GM19463 (cell line): ENCODE data around the gene FLRT1.

Experiments used
- ATAC-seq: cut with Tn5 transposase; IDR thresholded peaks from one replicate; pipeline ENCODE4 v1.9.1; 2021; ENCODE audit warnings: mild to moderate bottlenecking, moderate library complexity; ENCODE audit not compliant: unreplicated experiment

The FLRT1 gene

DNA sequence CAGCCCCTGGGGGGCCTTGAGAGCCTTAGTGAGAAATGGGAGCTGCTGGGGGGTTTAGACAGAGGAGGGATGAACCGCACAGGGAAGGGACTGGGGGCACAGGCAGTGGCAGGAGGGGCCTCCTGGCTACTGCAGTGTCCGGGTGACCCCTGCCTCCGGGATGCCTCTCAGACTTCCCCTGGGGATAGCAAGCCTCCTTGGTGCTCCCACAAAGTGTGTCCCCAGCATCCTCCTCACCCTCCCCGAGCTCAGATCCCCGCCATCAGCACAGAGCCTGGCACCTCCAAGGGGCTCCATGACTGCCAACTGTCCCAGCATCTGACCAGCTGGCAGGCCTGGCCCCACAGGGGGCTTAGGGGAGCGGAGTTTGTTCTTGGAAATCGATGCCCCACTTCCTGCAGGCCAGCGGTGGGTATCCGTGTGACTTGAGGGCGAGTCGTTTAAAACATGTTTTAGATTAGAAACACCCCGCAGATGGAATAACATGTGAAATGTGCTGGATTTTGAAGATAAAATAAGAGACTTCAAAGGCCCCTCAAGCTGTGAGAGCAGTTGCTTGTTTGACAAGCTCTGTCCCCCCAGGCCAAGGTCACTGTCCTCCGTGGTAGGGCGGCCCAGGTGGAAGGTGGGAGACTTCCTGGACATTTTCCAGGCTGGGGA is 13.5 kb upstream of the FLRT1 start:
- no peak for ATAC-seq

DNA sequence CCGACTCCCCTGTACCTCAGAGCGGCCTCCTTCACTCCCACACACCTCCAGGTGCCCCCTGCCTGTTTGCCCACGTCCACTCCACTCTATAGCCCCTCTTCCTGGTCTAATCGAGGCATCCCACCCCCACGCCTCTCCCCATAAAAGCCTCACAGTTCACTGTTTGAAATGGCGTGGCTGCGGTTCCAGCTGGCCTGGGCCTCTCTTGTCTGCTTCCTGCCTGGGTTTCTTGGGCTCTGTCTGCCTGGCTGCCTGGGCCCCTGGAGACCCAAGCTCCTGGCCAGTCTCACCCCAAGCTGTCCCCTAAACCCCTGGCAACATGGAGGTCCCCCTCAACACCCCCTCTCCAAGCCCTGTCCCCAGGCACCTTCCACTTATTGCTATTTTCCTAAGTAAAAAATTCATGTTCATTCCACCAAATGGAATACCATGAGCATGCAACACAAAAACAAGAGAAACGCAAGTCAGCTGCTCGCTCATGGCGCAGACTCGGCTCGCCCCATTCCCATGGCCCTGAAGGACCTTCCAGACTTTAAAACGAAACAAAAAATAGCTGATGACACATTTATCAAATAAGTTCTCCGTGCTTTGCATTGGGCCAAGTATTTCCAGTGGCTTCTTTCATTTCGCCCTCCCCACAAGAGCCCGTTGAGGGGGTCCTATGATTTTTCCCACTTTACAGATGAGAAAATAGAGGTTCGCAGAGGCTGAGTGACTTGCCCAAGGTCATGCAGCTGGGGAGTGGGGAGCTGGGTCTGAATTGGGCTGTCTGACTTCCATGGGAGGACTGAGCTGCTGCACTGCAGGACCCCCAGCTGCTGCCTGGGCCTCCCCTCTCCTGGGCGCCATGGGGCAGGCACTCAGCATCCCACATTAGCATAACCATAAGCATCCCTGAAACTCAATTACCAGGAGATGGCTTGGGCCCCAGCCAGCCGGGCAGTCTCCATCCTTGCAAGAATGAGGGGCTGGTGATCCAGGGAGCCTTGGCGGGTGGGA is 11.7 kb upstream of the FLRT1 start:
- ATAC-seq: no peak

DNA sequence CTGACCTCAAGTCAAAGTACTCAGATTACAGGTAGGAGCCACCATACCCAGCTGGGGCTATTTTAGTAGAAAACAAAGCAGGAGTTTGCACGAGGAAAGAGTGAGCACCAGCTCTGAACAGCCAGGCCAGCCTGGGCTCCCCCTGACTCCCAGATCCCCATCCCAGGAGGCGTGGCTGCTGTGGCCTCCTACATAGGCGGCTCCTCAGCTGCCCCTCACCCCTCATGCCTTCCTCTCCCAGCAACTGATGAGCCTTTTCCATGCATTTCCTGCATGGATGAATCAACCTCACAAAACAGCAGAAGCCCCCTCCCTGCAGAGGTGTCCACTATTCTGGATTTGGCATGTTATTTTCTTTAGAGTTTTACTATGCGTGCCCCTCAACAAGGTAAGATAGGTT is 10.5 kb upstream of the FLRT1 start:
- ATAC-seq: no peak

DNA sequence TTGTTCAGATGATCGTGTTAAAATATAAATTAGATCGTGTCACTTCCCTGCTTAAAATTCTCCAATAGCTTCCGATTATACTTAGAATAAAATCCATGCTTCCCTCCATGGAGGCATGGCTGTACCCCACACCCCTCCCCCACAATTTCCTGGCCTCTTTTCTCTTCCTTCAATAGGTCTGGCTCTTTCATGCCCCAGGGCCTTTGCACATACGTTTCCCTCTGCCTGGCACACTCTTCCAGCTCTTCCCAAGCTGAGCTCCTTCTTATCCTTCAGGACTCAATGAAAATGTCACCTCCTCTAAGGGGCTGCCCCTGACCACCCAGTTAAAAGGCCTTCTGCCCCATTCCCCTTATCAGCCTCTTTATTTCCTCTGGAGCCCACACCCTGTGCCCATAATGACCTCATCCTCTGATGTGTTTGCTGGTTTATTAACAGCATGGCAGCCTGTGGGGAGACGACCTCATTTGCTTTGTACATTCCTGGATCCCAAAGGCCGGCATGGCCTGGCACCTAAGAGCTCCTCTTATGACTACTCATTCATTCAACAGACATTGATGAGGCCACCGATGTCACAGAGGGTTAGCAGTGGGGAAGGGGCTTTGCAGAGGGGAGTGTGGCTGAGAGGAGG is 9.0 kb upstream of the FLRT1 start:
- no peak for ATAC-seq

DNA sequence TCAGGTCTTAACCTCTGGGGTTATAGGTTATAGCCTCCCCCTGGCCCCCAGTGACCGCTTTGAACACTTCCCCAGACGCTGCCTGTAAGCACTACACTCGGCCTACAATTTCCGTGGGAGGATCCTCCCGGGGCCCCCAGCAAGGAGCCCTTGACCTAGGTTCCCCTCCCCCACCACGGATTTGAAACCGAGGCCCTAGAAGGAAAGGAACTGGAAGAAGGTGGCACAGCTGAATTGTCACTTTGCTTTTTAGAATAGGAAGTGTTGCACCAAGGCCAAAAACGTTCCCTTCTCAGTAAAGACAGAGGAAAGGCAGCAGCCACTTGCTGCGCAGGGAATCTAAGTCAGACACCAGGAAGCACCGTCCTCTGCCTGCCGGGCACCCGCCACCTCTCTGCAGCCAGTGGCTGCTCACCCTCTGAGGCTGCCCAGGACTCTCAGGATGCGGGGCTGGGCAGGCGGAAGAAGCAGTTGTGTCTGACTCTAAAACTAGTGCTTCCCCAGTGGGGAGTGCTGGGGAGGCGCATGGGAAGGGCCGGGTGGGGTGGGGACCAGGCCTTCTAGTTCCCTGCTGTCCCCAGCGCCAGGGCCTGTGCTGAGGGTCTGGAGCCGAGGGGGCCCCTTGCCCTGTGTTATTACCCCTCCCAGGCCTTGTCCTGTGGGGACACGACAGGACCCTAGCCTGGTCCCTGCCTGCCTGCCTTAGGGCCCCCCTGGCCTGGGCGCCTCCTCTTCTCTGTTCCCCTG is 7.9 kb upstream of the FLRT1 start:
- ATAC-seq: no peak

DNA sequence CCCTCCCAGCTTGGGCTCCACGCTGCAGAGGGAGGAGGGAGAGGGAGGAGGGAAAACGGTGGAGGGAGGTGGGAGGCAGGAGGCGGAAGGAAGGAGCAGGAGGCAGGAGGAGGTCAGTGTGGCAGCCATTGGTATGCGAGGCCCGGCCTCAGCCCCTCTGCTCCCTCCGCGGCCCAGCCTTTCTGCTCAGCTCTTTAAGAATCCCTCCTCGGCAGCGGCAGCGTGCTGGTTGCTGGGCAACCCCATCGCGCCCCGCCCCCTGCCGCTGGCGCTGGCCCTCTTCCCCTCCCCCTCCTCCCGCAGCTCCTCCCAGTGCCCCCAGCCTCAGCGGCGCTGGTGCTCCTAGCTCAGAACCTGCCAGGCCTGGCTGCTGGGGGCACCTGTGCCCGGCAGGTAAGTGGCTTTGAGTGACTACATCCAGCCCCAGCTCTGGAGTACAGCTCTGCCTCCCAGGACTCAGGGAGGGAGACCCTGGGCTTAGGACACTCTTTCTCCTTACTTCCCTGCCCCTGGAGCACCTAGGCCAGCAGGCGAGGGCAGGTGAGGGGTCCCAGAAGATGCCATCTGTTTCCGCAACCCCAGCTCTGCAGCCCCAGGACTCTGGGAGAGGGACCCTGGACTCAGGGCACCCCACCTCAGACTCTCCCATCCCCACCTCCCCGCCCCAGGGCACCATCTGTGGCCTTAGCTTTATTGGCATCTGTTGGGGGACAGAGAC is 7.2 kb upstream of the FLRT1 start:
- ATAC-seq: no peak

DNA sequence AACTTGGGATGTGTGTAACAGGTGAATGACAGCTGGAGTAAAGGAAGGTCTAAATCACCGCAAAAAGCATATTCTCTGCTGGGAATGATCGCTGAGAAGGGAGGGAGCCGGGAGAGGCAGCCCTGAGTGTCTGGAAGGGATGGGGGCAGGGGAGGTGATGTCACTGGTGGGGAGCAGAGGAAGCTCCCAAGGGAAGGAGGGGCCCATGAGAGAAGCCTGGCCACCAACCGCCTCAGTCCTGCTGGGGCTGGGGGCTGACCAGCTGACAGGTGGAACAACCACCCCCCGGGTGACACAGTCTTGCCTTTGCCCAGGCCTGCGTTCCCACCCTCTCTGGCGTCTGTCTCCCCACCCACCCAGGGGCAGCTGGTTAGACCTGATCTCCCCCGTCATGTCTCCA is 6.0 kb upstream of the FLRT1 start:
- no peak for ATAC-seq

DNA sequence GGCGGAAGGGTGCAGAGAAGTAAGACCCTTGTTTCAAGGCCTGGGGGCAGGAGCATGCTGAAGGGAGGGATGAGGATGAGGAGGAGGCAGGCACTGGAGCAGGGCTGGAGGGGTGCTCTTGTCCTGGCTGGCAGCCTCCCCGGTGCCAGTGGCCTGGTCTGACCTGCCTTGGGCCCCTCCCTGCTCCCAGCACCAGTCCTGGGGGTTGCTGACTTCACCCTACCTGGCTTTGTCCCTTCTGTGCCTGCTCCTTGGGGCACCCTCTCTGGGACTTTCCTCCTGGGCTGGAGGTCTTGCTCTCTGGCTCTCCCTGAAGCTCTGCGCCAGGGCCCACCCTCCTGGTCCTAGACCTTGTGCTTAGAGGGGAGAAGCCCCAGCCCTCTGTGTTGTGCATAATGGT is 4.7 kb upstream of the FLRT1 start:
- no peak for ATAC-seq

DNA sequence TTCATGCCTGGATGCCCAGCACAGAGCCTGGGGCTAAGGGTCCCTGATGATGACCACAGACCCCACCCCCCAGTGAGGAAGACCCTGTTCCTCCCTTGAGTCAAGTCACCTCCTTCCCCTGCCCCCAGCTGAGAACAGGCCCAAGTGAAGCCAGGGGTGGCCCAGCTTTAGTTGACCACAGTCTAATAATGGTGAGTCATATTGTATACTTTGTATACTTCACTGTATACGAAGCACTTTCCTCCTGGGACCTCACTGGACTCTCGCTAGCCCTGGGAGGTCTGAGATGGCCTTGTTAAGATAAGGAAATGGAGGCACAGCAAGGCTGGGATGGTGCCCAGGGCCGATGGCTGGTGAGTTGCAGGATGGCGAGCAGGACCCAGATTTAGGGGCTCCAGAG is 3.7 kb upstream of the FLRT1 start:
- ATAC-seq: no peak

DNA sequence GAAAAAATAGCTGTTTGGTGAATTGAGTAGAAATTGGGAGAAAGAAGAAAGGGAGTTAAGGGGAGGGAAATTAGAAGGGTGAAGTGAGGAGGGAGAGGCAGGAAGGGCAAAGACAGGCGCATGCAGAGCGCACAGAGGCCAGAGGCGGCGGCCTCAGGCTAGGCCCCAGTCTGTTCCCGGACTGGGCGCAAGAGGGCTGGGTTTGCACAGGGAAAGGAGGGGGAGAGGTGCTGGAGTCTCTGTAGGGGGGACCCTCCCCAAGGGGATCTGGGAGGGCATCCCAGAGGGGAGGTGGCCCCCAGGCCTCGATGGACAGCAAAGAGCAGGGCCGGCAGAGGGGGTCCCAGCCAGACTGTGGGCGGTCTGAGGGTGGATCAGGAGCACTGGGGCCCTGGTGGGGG is 1.3 kb upstream of the FLRT1 start:
- no peak for ATAC-seq

DNA sequence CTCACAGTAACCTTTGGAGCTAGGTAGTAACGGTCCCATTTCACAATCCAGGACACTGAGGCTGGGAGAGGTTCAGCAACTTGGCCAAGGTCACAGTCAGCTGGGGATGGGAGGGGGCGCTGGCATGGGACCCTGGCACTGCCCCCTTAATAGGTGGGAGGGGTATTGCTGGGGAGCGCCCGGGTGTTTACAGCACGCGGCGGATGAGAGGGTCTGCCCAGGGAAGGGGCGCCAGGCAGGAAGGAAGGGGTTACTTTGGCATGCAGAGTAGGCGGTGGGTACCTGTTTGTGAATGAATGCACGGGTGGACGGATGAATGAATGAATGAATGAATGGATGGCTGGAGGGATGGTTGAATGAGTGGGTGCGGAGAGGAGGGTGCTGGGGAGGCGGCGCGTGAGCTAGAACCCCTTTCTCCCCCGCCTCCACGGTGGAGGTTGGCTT is 628 bp upstream of the FLRT1 start:
- ATAC-seq: no peak

DNA sequence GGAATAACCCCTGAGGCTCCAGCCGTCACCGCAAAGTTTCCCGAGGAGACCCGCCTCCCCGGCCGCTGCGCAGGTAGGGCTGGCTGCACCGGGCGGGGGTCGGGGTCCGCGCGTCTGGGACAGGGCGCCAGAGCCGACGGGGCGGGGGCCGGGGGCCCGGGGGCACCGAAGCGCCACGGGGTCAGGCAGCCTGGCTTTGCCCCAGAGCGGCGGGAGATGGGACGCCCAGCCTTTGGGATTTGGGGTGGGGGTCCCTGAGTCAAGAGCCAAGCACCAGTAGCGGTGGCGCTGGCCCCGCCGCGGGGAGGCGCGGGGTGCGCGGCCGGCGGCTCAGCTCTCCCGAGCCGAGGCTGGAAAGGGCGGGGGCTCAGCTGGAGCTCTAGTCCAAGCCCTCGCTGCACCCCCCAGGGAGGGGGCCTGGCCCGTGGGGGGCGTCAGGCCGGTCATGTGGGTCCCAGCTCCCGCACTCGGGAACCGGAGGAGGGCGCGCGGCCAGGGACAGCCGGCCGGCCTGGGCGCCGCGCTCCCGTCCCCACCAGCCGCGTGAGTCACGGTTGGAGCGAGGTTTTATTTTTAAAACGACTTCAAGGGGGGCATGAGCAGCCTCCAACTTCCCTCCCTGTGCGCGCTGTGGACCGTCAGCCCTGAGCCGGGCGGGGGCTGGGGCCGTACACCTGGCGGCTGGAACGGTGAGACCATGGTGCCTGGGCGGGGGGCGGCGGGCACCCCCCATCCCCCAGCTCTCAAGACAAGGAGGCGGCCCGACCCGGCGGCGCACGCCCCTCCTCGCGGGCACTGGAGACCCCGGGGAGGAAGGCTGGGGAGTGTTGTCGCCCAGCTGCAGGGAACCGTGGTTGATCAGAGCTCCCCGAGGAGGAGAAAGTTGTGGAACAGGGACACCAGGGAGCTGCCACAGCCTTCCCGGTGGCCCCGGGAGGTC is 626 bp downstream of the FLRT1 start:
- ATAC-seq: no peak

DNA sequence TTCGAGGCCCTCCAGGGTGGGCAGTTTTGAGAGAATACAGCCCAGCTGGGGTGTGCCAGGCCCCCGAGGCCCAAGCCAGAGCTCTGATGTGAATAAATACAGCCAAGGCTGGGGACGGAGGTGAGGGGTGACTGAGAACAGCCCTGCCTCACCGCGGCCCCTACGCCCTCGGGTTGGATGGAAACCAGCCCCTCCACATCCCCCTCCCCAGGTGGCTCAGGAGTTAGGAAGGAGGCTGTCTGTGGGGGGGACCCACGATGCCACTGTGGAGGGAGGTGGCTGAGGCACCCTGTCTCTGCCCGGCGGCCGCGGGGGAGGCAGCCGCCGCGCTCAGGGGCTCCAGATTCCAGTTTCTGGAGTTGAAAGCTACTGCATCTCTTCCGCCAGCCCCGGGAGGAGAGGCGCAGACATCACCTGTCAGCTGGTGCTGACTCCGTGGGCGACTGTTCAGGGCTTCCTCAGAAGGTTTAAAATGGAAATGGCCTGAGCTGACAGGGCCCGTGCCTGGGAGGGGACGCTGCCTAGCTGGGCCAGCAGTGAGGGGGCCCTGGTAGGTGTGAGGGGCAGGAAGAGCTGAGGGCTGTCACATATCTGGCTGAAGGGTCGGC is 1.4 kb downstream of the FLRT1 start:
- no peak for ATAC-seq

DNA sequence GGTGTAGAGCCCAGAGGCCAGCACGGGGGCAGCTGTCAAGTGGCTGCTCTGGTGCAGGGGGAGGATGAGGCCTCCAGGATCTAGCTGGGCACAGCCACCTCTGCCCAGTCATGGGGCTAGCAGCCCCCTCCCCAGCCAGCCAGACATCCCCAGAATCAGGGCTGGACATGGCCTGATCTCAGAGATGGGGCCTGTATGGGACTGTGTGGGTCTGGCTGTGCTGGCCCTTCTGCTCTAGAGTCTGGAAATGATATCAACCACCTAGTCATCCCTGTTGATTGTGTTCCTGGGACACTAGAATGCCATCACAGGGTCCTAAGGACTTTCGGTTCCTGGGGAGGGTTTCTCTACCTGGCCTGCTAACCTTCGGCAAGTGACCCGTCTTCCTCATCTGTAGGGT is 2.8 kb downstream of the FLRT1 start:
- ATAC-seq: no peak

DNA sequence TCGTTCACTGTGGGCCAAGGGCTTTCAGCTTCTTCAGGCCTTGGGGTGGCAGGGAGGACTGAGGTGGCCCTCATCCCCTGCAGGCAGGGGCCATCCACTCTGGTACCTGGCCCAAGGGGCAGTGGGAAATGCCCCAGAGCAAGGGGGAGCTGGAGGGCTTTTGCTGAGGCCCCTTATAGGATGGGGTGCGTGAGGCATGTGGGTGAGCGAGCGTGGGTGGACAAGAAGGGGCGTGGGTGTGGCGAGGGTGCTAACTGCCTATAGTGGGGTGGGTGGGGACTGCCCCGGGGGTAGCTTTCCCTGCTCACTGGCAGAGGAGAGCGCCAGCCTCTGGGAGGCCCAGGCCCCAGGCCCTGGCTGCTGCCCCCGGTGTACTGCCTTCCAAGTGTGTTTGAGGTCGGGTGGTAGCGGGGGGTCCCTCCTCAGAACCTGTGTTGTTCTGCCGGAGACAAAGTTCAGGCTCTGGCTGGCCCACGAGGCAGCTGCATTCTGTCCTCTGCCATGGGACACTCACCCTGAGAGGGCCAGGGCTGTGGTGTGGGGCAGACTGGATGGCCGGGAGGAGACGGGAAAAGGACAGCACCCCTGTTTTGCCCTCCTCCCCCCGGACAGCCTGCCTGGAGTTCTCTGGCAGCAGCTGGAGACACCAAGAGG is 3.4 kb downstream of the FLRT1 start:
- no peak for ATAC-seq

DNA sequence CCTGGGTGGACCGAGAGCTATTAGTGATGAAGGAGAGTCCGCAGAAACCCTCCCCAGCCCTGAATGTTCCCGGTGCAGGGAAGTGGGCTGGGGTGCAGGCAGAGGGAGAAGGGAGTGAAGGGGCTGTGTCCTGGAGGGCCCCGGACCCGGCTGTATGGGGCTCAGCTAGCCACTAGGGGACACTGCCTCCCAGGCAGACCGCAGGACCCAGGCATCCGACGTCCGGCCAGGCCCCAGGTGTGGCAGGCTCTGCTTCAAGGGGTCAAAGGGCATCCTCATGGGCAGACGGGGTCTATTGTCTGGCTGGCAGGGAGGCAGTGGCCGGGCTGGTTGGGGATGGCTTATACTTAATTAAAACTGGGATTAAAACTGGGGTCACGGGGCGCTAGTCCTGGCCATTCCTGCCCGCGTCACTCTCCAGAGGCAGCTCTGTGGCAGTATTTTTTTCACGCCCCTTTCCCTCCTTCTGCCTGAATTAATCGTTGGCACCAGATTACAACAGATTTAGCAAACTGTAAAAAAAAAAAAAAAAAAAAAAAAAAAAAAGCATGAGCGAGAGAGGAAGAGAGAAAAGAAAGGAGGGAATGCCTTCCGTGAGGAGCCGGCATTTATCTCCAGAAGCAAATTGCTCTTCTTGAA is 5.1 kb downstream of the FLRT1 start:
- no peak for ATAC-seq

DNA sequence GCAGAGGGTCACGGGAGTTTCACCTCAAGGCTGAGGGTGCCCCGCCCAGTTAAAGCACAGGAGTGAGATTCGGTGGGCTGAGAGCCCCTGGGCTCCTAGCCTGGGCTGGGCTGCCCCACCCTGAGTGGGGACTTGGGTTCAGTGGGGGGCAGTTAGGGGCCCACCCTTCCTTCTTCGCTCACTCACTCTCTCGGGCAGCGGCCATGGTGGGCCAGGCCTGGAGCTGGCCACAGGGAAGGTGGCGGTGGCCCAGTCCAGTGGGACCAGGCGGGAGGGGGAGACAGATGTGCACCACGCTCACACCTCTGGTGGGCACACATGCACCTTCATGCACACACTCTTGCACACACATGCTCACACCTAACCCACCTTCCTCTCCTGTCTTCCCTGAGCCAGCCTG is 6.1 kb downstream of the FLRT1 start:
- ATAC-seq: no peak

DNA sequence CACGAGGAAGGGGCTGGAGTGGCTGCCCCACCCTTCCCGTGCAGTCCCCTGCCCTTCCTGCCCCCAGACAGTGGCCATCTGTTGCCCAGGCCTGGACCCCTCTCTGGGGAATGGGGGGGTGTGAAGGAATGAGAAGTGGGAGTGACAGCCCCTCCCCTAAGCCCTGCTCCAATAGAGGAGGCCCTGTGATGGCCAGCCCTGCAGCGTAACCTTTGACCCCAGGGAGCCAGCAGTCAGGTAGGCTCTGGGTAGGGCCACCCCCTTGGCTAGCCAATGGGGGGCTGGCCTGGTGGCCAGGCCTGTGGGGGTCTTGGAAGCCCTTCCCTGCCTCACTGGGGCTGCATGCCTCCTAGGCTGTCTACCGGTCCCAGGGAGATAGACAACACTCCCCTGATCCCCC is 6.6 kb downstream of the FLRT1 start:
- ATAC-seq: no peak
